ENCODE data around the gene NEMF. TPM values are rescaled to one million over a fixed set of nuclear protein-coding genes. Genes with fewer than 3 reads are reported as not detected.
"Not testable (repeated sequence)": the region's sequence is repeated elsewhere in the genome, so short reads cannot be mapped to it uniquely, and the experiment has no call there.

The NEMF gene
- total RNA-seq, 1 donor from 2014 or later = 41.3 TPM

GRCh38 chr14:49895480-49895879 lies 42.9 kb upstream of the NEMF start:
- peak overlapping the region; percentile 93 for H3K4me3 ChIP-seq (ENCODE audit: low read depth, low read length)
- no peak for DNase-seq (ENCODE audit: low read depth)
- TF ChIP-seq CTCF (conservative IDR thresholded peaks at IDR 0.05; ENCODE audit: low read depth, low read length) = no peak

DNA sequence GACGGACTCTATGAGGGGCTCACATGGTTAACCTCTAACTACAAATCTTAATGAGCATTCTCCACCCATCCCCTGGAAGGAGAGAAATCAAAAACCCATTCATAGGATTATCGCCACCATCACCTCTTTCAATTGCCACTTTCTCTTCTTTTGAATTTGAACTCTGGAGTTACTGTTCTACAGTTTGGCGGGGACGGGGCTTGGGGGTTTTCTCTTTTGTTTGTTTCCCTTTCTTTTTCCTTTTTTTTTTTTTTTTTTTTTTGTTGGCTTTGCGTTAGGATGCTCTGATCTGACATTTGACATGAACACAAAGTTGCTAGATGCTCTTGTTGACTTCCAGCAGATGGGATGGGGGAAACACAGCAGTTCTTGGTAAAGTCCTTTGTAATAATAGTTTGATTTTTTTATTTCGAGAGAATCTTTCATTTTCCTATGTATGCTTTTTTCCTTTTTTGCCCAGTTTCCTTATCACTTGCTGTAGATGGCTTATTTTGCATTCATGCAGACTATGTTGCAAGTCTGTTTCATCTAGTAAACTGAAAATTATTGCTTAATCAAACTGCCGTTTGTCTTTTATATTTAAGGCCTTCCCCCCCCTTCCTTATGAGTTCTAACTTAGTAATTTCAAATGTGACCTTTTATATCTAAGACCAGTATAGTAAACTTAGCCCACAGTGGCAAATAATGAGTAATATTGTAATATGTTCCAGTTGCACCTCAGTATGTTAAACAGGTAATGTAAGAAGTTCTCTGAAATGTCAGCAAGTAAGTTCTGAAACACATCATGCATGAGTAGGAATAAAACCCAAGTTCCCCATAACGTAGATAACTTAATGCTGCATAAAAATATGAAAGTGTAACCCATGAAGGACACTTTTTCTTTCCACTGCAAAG lies 41.9 kb upstream of the NEMF start:
- DNase-seq (ENCODE audit: low read depth) = not testable (repeated sequence)
- peak overlapping the region; percentile 93 for H3K4me3 ChIP-seq (ENCODE audit: low read depth, low read length)

DNA sequence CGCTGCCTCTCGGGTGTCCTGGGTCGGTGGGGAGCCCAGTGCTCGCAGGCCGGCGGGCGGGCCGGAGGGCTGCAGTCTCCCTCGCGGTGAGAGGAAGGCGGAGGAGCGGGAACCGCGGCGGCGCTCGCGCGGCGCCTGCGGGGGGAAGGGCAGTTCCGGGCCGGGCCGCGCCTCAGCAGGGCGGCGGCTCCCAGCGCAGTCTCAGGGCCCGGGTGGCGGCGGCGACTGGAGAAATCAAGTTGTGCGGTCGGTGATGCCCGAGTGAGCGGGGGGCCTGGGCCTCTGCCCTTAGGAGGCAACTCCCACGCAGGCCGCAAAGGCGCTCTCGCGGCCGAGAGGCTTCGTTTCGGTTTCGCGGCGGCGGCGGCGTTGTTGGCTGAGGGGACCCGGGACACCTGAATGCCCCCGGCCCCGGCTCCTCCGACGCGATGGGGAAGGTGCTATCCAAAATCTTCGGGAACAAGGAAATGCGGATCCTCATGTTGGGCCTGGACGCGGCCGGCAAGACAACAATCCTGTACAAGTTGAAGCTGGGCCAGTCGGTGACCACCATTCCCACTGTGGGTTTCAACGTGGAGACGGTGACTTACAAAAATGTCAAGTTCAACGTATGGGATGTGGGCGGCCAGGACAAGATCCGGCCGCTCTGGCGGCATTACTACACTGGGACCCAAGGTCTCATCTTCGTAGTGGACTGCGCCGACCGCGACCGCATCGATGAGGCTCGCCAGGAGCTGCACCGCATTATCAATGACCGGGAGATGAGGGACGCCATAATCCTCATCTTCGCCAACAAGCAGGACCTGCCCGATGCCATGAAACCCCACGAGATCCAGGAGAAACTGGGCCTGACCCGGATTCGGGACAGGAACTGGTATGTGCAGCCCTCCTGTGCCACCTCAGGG lies 41.0 kb upstream of the NEMF start:
- H3K4me3 ChIP-seq (ENCODE audit: low read depth, low read length) = peak overlapping the region; percentile 93
- no peak for DNase-seq (ENCODE audit: low read depth)

GRCh38 chr14:49892636-49893308 lies 40.2 kb upstream of the NEMF start, which contains the start of gene ARF6:
Gene ARF6 (plus strand): TSS chr14:49893082. CDS start chr14:49893737, 655 bp downstream.
- no peak for TF ChIP-seq CTCF (conservative IDR thresholded peaks at IDR 0.05; ENCODE audit: low read depth, low read length)
- peak; percentile 31 for DNase-seq (ENCODE audit: low read depth)
- peak within 1 kb of the TSS; percentile 93 for H3K4me3 ChIP-seq (ENCODE audit: low read depth, low read length)

More for the DNA sequence above, 41.0 kb upstream of the NEMF start:
- TF ChIP-seq CTCF (conservative IDR thresholded peaks at IDR 0.05; ENCODE audit: low read depth, low read length) = no peak

DNA sequence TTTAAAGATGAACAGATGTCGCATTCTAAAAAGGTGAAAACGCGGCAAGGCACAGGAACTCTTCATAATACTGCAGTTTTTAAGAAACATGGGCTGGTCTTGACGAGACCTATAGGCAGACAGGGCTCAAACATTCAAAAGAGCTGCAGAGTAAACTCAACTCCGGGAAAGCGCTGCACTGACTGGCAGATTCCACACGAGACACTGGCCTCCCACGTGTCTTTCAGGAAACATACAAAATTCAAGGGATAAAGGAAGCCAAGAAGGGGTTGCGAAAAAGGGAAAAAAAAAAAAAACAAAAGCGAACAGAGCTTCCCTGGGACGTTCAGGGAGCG lies 39.7 kb upstream of the NEMF start:
- peak overlapping the region; percentile 93 for H3K4me3 ChIP-seq (ENCODE audit: low read depth, low read length)
- no peak for TF ChIP-seq CTCF (conservative IDR thresholded peaks at IDR 0.05; ENCODE audit: low read depth, low read length)
- peak; percentile 45 for DNase-seq (ENCODE audit: low read depth)

- H3K4me3 ChIP-seq (ENCODE audit: low read depth, low read length) = no peak overlapping the region
- DNase-seq (ENCODE audit: low read depth) = no peak
- TF ChIP-seq CTCF (conservative IDR thresholded peaks at IDR 0.05; ENCODE audit: low read depth, low read length) = no peak
Measured at GRCh38 chr14:49888293-49888692, 35.7 kb upstream of the NEMF start.

- no peak for TF ChIP-seq CTCF (conservative IDR thresholded peaks at IDR 0.05; ENCODE audit: low read depth, low read length)
- DNase-seq (ENCODE audit: low read depth) = no peak
- no peak overlapping the region for H3K4me3 ChIP-seq (ENCODE audit: low read depth, low read length)
Measured at GRCh38 chr14:49886523-49886922, 33.9 kb upstream of the NEMF start.
